H7 (cell line): ENCODE results near the gene VMP1. TPM values are rescaled to one million over a fixed set of nuclear protein-coding genes. Genes with fewer than 3 reads are reported as not detected.

Experiments used
- DNase-seq: peaks from one replicate; pipeline ENCODE4 v3.0.0; 2012
- H3K27me3 ChIP-seq: 2 replicates; pipeline ENCODE4 v1.6.0; 2011; ENCODE audit warnings: mild to moderate bottlenecking, low read length; ENCODE audit not compliant: control insufficient read depth, insufficient read depth
- H3K36me3 ChIP-seq: replicated peaks from 2 replicates; pipeline ENCODE4 v1.5.1; 2011; ENCODE audit warnings: low read length; ENCODE audit not compliant: control insufficient read depth, insufficient read depth
- H3K4me3 ChIP-seq: 2 replicates; pipeline ENCODE4 v1.5.1; 2011; ENCODE audit warnings: low read depth, mild to moderate bottlenecking, control low read depth, low read length, moderate library complexity; ENCODE audit not compliant: insufficient read depth
- total RNA-seq: library from RNA; depleted of rRNA; stranded (reverse); fragments of >200 nt; shearing (Covaris generic); gene quantifications from 2 replicates; pipeline ENCODE4 v1.2.3, GENCODE V29; 2014

Gene VMP1
- total RNA-seq, 1 experiment from 2014 or later, result 64.2 TPM

- Histone ChIP-seq H3K36me3 (peaks cover 31% of the 10 kb centered on the region), H3K27me3 (no peaks in the 10 kb centered on the region), H3K4me3 (no peak overlapping the region)
- DNase-seq, result no peak
These were observed 13.1 kb upstream of the VMP1 start for GRCh38 chr17:59694344-59694743.

- H3K36me3 ChIP-seq, result peaks cover 22% of the 10 kb centered on the region
- H3K27me3 ChIP-seq, result no peaks in the 10 kb centered on the region
- no peak overlapping the region for H3K4me3 ChIP-seq
- no peak for DNase-seq
These were observed 11.3 kb upstream of the VMP1 start for GRCh38 chr17:59695945-59696681.

- peaks cover 20% of the 10 kb centered on the region for H3K36me3 ChIP-seq
- no peak for DNase-seq
- H3K27me3 ChIP-seq, result no peaks in the 10 kb centered on the region
- H3K4me3 ChIP-seq, result no peak overlapping the region
These were observed 10.7 kb upstream of the VMP1 start for GRCh38 chr17:59696682-59697277.

GRCh38 chr17:59698143-59698542 lies 9.3 kb upstream of the VMP1 start:
- Histone ChIP-seq H3K4me3 (no peak overlapping the region), H3K27me3 (no peaks in the 10 kb centered on the region), H3K36me3 (peaks cover 20% of the 10 kb centered on the region)
- DNase-seq, result no peak

GRCh38 chr17:59699218-59699617 lies 8.2 kb upstream of the VMP1 start:
- Histone ChIP-seq H3K4me3 (no peak overlapping the region), H3K36me3 (peaks cover 14% of the 10 kb centered on the region), H3K27me3 (no peaks in the 10 kb centered on the region)
- DNase-seq, result no peak

GRCh38 chr17:59699786-59700185 lies 7.7 kb upstream of the VMP1 start:
- DNase-seq, result no peak
- H3K27me3 ChIP-seq, result no peaks in the 10 kb centered on the region
- H3K4me3 ChIP-seq, result no peak overlapping the region
- peaks cover 12% of the 10 kb centered on the region for H3K36me3 ChIP-seq

GRCh38 chr17:59702304-59702703 lies 5.2 kb upstream of the VMP1 start:
- Histone ChIP-seq H3K4me3 (no peak overlapping the region), H3K27me3 (no peaks in the 10 kb centered on the region), H3K36me3 (peaks cover 9% of the 10 kb centered on the region)
- DNase-seq, result no peak

- no peaks in the 10 kb centered on the region for H3K27me3 ChIP-seq
- no peaks in the 10 kb centered on the region; the same call in none of the 2 replicates for H3K36me3 ChIP-seq
- no peak for DNase-seq
- peak overlapping the region; percentile 93 for H3K4me3 ChIP-seq
These were observed 547 bp downstream of the VMP1 start for GRCh38 chr17:59707971-59708430.

- H3K27me3 ChIP-seq, result no peaks in the 10 kb centered on the region
- no peaks in the 10 kb centered on the region for H3K36me3 ChIP-seq
- H3K4me3 ChIP-seq, result no peak overlapping the region
- no peak for DNase-seq
These were observed 4.5 kb downstream of the VMP1 start for GRCh38 chr17:59711936-59712335.

GRCh38 chr17:59712862-59713261 lies 5.4 kb downstream of the VMP1 start:
- Histone ChIP-seq H3K27me3 (no peaks in the 10 kb centered on the region), H3K4me3 (no peak overlapping the region), H3K36me3 (no peaks in the 10 kb centered on the region)
- DNase-seq, result no peak

- Histone ChIP-seq H3K36me3 (no peaks in the 10 kb centered on the region), H3K4me3 (no peak overlapping the region), H3K27me3 (no peaks in the 10 kb centered on the region)
- no peak for DNase-seq
These were observed 6.8 kb downstream of the VMP1 start for GRCh38 chr17:59714255-59714654.

GRCh38 chr17:59716427-59716826 lies 9.0 kb downstream of the VMP1 start:
- H3K4me3 ChIP-seq, result no peak overlapping the region
- no peaks in the 10 kb centered on the region for H3K27me3 ChIP-seq
- DNase-seq, result no peak
- no peaks in the 10 kb centered on the region for H3K36me3 ChIP-seq

GRCh38 chr17:59719526-59719925 lies 12.1 kb downstream of the VMP1 start:
- DNase-seq, result no peak
- Histone ChIP-seq H3K27me3 (no peaks in the 10 kb centered on the region), H3K4me3 (no peak overlapping the region), H3K36me3 (no peaks in the 10 kb centered on the region)

- no peak for DNase-seq
- no peaks in the 10 kb centered on the region for H3K27me3 ChIP-seq
- H3K36me3 ChIP-seq, result no peaks in the 10 kb centered on the region
- H3K4me3 ChIP-seq, result no peak overlapping the region
These were observed 15.2 kb downstream of the VMP1 start for GRCh38 chr17:59722623-59723022.

GRCh38 chr17:59723041-59723440 lies 15.6 kb downstream of the VMP1 start:
- no peak overlapping the region for H3K4me3 ChIP-seq
- H3K36me3 ChIP-seq, result no peaks in the 10 kb centered on the region
- no peaks in the 10 kb centered on the region for H3K27me3 ChIP-seq
- DNase-seq, result no peak
